Keratinocyte (primary cell): ENCODE measurements around the gene MT4. TPM values are rescaled to one million over a fixed set of nuclear protein-coding genes. Genes with fewer than 3 reads are reported as not detected.

ENCODE experiments used
- DNase-seq: peaks from one replicate; pipeline ENCODE4 v3.0.0-alpha.2; 2011; ENCODE audit warnings: low read depth, missing footprints, low spot score
- FAIRE-seq: peaks from 2 replicates; lab custom pipeline; 2011; peaks lifted over from hg19 to GRCh38; lab: Jason Lieb, UNC
- H2AFZ ChIP-seq: 2 replicates; pipeline ENCODE4 v1.6.0; 2012; ENCODE audit warnings: low read length, control low read depth, inconsistent platforms; ENCODE audit not compliant: control insufficient read depth
- H3K27ac ChIP-seq: 2 replicates; pipeline ENCODE4 v1.5.1; 2011; ENCODE audit warnings: low read length; ENCODE audit not compliant: control insufficient read depth, insufficient read depth
- H3K27me3 ChIP-seq: 3 replicates; pipeline ENCODE4 v1.6.0; 2011; ENCODE audit warnings: low read length; ENCODE audit not compliant: control insufficient read depth, insufficient read depth; ENCODE audit errors: extremely low read depth
- H3K36me3 ChIP-seq, 2 experiments: 2 replicates in 1 of 2; 3 replicates in 1 of 2; pipeline ENCODE4 v1.5.1; 2011; ENCODE audit warnings: low read length in 2 of 2, mild to moderate bottlenecking in 1 of 2; ENCODE audit not compliant: control insufficient read depth in 2 of 2, insufficient read depth in 2 of 2; ENCODE audit errors: extremely low read depth in 1 of 2
- H3K4me1 ChIP-seq: 3 replicates; pipeline ENCODE4 v1.5.1; 2011; ENCODE audit warnings: low read length; ENCODE audit not compliant: control insufficient read depth, insufficient read depth; ENCODE audit errors: extremely low read depth
- H3K4me2 ChIP-seq: 3 replicates; pipeline ENCODE4 v1.6.0; 2011; ENCODE audit warnings: low read depth, low read length; ENCODE audit not compliant: control insufficient read depth, insufficient read depth; ENCODE audit errors: extremely low read depth
- H3K4me3 ChIP-seq, 3 experiments: fragments of 200-600 bp in 1 of 3; sonication (generic) in 1 of 3; 2 replicates in 2 of 3; 3 replicates in 1 of 3; pipeline ENCODE4 v1.5.1; 2011 to 2016; ENCODE audit warnings: low read length in 3 of 3, mild to moderate bottlenecking in 3 of 3, control low read depth in 2 of 3, inconsistent platforms in 1 of 3, low read depth in 1 of 3, mixed read lengths in 1 of 3, mixed run types in 1 of 3, moderate library complexity in 1 of 3; ENCODE audit not compliant: control insufficient read depth in 2 of 3, insufficient read depth in 2 of 3; ENCODE audit errors: extremely low read depth in 1 of 3
- H3K79me2 ChIP-seq: 2 replicates; pipeline ENCODE4 v1.6.0; 2012; ENCODE audit warnings: low read length; ENCODE audit not compliant: control insufficient read depth, insufficient read depth
- H3K9ac ChIP-seq: 3 replicates; pipeline ENCODE4 v1.6.0; 2011; ENCODE audit warnings: low read length; ENCODE audit not compliant: control insufficient read depth, insufficient read depth; ENCODE audit errors: extremely low read depth
- H3K9me1 ChIP-seq: 3 replicates; pipeline ENCODE4 v1.6.0; 2011; ENCODE audit warnings: low read length; ENCODE audit not compliant: control insufficient read depth, insufficient read depth; ENCODE audit errors: extremely low read depth
- H3K9me3 ChIP-seq: 2 replicates; pipeline ENCODE4 v1.5.1; 2012; ENCODE audit warnings: low read depth, low read length; ENCODE audit not compliant: control insufficient read depth
- H4K20me1 ChIP-seq: 3 replicates; pipeline ENCODE4 v1.6.0; 2011; ENCODE audit warnings: low read length; ENCODE audit not compliant: control insufficient read depth, insufficient read depth; ENCODE audit errors: extremely low read depth
- CTCF ChIP-seq, 3 experiments: IDR thresholded peaks in 1 of 3; conservative IDR thresholded peaks in 1 of 3; optimal IDR thresholded peaks in 1 of 3; 2 replicates in 2 of 3; 3 replicates in 1 of 3; pipeline versions ENCODE3 to v1.5.1; 2011; ENCODE audit warnings: low read length in 3 of 3, mild to moderate bottlenecking in 3 of 3, moderate library complexity in 2 of 3, control low read depth in 1 of 3, inconsistent platforms in 1 of 3; ENCODE audit not compliant: insufficient read depth in 2 of 3; ENCODE audit errors: extremely low read depth in 1 of 3
- EZH2 ChIP-seq: IDR thresholded peaks from one replicate; pipeline ENCODE4 v1.6.1; 2012; ENCODE audit warnings: inconsistent platforms, mild to moderate bottlenecking, low read length, moderate library complexity
- dilution Hi-C: fragments of 300-500 bp; cut with MboI; formaldehyde crosslinking; loops from one replicate; pipeline ENCODE4 v1.7.0; 2020; ENCODE audit warnings: low sequenced_read_pairs; ENCODE audit not compliant: extremely low pct_ligation_motif_present
- polyA plus RNA-seq, 5 experiments: library from polyadenylated mRNA; depleted of rRNA in 3 of 5; stranded (reverse) in 3 of 5; stranded (forward) in 1 of 5; unstranded in 1 of 5; fragments of >200 nt; gene quantifications; 1 replicate in 1 of 5; 2 replicates in 3 of 5; 3 replicates in 1 of 5; pipeline versions ENCODE4 v1.2.1 to v1.2.3, GENCODE V29; 2011 to 2012; ENCODE audit warnings: missing spikeins in 2 of 5, low read depth in 1 of 5, low replicate concordance in 1 of 5

The MT4 gene
- polyA plus RNA-seq, 1 donor (not counting 4 experiments of a cell fraction or from before 2014, with no cell fraction given), result 0.77 TPM

GRCh38 chr16:56608043-56608875 lies 43.4 kb downstream of the MT4 start, which contains the start of gene MT2A:
MT2A (plus strand) TSS chr16:56608584; CDS start chr16:56608656, 72 bp downstream.
- H2AFZ ChIP-seq, result no peak within 1 kb of the TSS
- no peaks in the 10 kb centered on the region for H3K27me3 ChIP-seq
- H3K79me2 ChIP-seq, result no peaks in the 10 kb centered on the region
- TF ChIP-seq CTCF (optimal IDR thresholded peaks at IDR 0.05 in 1 of 3, IDR thresholded peaks at IDR 0.05 in 1 of 3, conservative IDR thresholded peaks at IDR 0.05 in 1 of 3; ENCODE audit: extremely low read depth in 1 of 3, insufficient read depth in 2 of 3, low read length in 3 of 3), result no peak
- no peak for TF ChIP-seq EZH2
- H3K9ac ChIP-seq, result peak within 1 kb of the TSS; percentile 79
- H4K20me1 ChIP-seq, result no peaks in the 10 kb centered on the region
- dilution Hi-C loops, result no loop called here
- no peaks in the 10 kb centered on the region for H3K9me1 ChIP-seq
- H3K9me3 ChIP-seq, result no peaks in the 10 kb centered on the region
- FAIRE-seq (no peak), DNase-seq (peak; percentile 94)
- peaks cover 61% of the 10 kb centered on the region for H3K4me1 ChIP-seq
- peak within 1 kb of the TSS; percentile 95 for H3K4me2 ChIP-seq
- H3K27ac ChIP-seq, result peak within 1 kb of the TSS; percentile 95
- peak within 1 kb of the TSS; percentile 46 to 92 (median 86) for H3K4me3 ChIP-seq
- H3K36me3 ChIP-seq, result no peaks in the 10 kb centered on the region

GRCh38 chr16:56608876-56609462 lies 44.1 kb downstream of the MT4 start:
- Histone ChIP-seq H4K20me1 (no peaks in the 10 kb centered on the region), H3K4me3 (peak overlapping the region; percentile 46 to 92 (median 86)), H3K36me3 (no peaks in the 10 kb centered on the region), H3K9me3 (no peaks in the 10 kb centered on the region), H3K27me3 (no peaks in the 10 kb centered on the region), H3K4me1 (peaks cover 69% of the 10 kb centered on the region), H3K9me1 (no peaks in the 10 kb centered on the region), H2AFZ (no peak overlapping the region), H3K9ac (peak overlapping the region; percentile 78), H3K79me2 (no peaks in the 10 kb centered on the region), H3K27ac (peak overlapping the region; percentile 95), H3K4me2 (peak overlapping the region; percentile 95)
- dilution Hi-C loops, result no loop called here
- TF ChIP-seq EZH2 (no peak), CTCF (optimal IDR thresholded peaks at IDR 0.05 in 1 of 3, IDR thresholded peaks at IDR 0.05 in 1 of 3, conservative IDR thresholded peaks at IDR 0.05 in 1 of 3; ENCODE audit: extremely low read depth in 1 of 3, insufficient read depth in 2 of 3, low read length in 3 of 3) (peak in 1 of 3 experiments; percentile 3)
- no peak for FAIRE-seq
- no peak for DNase-seq
